HL-60/S4 (cell line): Measurements from ENCODE around the gene CELF2.
"Not testable (repeated sequence)": the region's sequence is repeated elsewhere in the genome, so short reads cannot be mapped to it uniquely, and the experiment has no call there.

Experiments used
- in situ Hi-C: fragments of 300-500 bp; cut with MboI; formaldehyde crosslinking; loops from 2 replicates; pipeline ENCODE4 v1.14.3; 2022; ENCODE audit warnings: low sequenced_read_pairs

Gene CELF2

GRCh38 chr10:11336722-11337162 is 319.1 kb downstream of the CELF2 start:
- in situ Hi-C loops: no loop called here

- in situ Hi-C loops: no loop called here
These were observed 319.8 kb downstream of the CELF2 start for GRCh38 chr10:11337516-11337915.

- in situ Hi-C loops: no loop called here
These were observed 320.6 kb downstream of the CELF2 start for GRCh38 chr10:11338160-11338844.

- in situ Hi-C loops: no loop called here
These were observed 321.3 kb downstream of the CELF2 start for GRCh38 chr10:11339013-11339412.

GRCh38 chr10:11339660-11340059 is 322.0 kb downstream of the CELF2 start:
- in situ Hi-C loops: no loop called here

- in situ Hi-C loops: no loop called here
These were observed 323.8 kb downstream of the CELF2 start for GRCh38 chr10:11341283-11341960.

GRCh38 chr10:11344081-11344480 is 326.4 kb downstream of the CELF2 start:
- in situ Hi-C loops: no loop called here

GRCh38 chr10:11344550-11344949 is 326.9 kb downstream of the CELF2 start:
- in situ Hi-C loops: no loop called here

GRCh38 chr10:11345224-11346054 is 327.8 kb downstream of the CELF2 start:
- in situ Hi-C loops: no loop called here

GRCh38 chr10:11347580-11347979 is 329.9 kb downstream of the CELF2 start:
- in situ Hi-C loops: not testable (repeated sequence)

GRCh38 chr10:11351801-11352200 is 334.1 kb downstream of the CELF2 start:
- in situ Hi-C loops: no loop called here

GRCh38 chr10:11353006-11353896 is 335.6 kb downstream of the CELF2 start:
- in situ Hi-C loops: no loop called here

GRCh38 chr10:11354823-11355222 is 337.2 kb downstream of the CELF2 start:
- in situ Hi-C loops: no loop called here

GRCh38 chr10:11355592-11355991 is 337.9 kb downstream of the CELF2 start:
- in situ Hi-C loops: no loop called here

GRCh38 chr10:11357439-11357838 is 339.8 kb downstream of the CELF2 start:
- in situ Hi-C loops: no loop called here

GRCh38 chr10:11358011-11358410 is 340.3 kb downstream of the CELF2 start:
- in situ Hi-C loops: no loop called here

- in situ Hi-C loops: no loop called here
These were observed 341.4 kb downstream of the CELF2 start for GRCh38 chr10:11358923-11359575.

GRCh38 chr10:11359869-11360268 is 342.2 kb downstream of the CELF2 start:
- in situ Hi-C loops: no loop called here

GRCh38 chr10:11363497-11363896 is 345.8 kb downstream of the CELF2 start:
- in situ Hi-C loops: no loop called here

- in situ Hi-C loops: no loop called here
These were observed 346.6 kb downstream of the CELF2 start for GRCh38 chr10:11364241-11364640.
